Measurements from ENCODE around the gene MISP.

Gene MISP

GRCh38 chr19:801861-802497 lies 51.1 kb downstream of the MISP start:
- peak overlapping the region; percentile 94 for H3K4me3 ChIP-seq (ENCODE audit: low read depth, low read length)
- DNase-seq (ENCODE audit: low read depth), result no peak
- TF ChIP-seq, protein P1, sequence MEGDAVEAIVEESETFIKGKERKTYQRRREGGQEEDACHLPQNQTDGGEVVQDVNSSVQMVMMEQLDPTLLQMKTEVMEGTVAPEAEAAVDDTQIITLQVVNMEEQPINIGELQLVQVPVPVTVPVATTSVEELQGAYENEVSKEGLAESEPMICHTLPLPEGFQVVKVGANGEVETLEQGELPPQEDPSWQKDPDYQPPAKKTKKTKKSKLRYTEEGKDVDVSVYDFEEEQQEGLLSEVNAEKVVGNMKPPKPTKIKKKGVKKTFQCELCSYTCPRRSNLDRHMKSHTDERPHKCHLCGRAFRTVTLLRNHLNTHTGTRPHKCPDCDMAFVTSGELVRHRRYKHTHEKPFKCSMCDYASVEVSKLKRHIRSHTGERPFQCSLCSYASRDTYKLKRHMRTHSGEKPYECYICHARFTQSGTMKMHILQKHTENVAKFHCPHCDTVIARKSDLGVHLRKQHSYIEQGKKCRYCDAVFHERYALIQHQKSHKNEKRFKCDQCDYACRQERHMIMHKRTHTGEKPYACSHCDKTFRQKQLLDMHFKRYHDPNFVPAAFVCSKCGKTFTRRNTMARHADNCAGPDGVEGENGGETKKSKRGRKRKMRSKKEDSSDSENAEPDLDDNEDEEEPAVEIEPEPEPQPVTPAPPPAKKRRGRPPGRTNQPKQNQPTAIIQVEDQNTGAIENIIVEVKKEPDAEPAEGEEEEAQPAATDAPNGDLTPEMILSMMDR (IDR thresholded peaks at IDR 0.05; ENCODE audit: control insufficient read depth, extremely low read depth, insufficient read depth), result no peak

- H3K4me3 ChIP-seq (ENCODE audit: low read depth, low read length), result peak overlapping the region; percentile 94
- TF ChIP-seq, protein P1 (IDR thresholded peaks at IDR 0.05; ENCODE audit: control insufficient read depth, extremely low read depth, insufficient read depth), result no peak
- no peak for DNase-seq (ENCODE audit: low read depth)
These were observed 51.7 kb downstream of the MISP start for GRCh38 chr19:802498-803098.

DNA sequence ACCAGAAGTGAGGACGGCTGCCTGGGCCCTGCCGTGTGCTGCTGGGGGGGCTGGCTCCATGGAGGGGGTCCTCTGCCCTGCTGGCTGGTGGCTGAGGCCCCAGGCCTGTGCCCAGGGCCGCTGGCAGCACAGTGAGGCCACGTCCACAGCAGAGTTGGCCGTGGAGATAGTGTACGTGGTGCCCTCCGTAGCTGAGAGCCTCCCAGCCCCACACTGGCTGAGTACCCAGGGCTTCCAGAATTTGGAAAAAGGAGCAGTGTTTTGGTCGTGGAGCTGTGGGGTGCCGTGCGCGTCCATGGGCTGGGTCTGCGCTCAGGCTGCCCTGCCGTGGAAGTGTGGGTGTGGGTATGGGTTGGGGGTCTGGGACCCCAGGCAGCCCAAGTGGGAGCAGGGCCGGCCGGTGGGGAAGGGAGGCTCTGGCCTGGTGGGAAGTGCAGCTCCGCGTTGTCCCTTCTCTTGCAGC lies 52.2 kb downstream of the MISP start:
- no peak overlapping the region for H3K4me3 ChIP-seq (ENCODE audit: low read depth, low read length)
- no peak for DNase-seq (ENCODE audit: low read depth)
- TF ChIP-seq, protein P1 (IDR thresholded peaks at IDR 0.05; ENCODE audit: control insufficient read depth, extremely low read depth, insufficient read depth), result no peak

DNA sequence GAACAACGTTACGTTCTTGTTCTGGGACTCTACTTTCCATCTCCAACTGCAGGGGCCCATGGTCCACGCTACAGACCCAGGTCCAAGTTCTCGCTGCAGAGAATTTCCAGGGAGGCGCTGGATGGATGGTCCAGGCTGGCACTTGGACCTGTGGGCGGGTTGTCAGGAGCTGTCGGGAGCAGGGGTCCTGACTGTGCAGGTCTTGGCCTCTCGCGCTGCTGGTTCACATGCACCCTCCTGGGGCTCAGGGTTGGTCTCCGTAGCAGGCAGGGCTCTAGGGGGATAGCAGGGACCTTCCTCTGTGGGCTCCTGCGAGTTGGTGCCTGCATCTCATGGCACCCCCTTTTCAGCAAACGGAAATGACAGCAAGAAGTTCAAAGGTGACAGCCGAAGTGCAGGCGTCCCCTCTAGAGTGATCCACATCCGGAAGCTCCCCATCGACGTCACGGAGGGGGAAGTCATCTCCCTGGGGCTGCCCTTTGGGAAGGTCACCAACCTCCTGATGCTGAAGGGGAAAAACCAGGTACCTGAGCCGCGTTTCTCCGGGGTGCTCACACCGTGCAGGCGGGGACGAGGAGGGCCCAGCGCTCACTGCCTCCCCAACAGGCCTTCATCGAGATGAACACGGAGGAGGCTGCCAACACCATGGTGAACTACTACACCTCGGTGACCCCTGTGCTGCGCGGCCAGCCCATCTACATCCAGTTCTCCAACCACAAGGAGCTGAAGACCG lies 52.9 kb downstream of the MISP start:
- TF ChIP-seq, protein P1 (IDR thresholded peaks at IDR 0.05; ENCODE audit: control insufficient read depth, extremely low read depth, insufficient read depth), result no peak
- H3K4me3 ChIP-seq (ENCODE audit: low read depth, low read length), result no peak overlapping the region
- DNase-seq (ENCODE audit: low read depth), result no peak

DNA sequence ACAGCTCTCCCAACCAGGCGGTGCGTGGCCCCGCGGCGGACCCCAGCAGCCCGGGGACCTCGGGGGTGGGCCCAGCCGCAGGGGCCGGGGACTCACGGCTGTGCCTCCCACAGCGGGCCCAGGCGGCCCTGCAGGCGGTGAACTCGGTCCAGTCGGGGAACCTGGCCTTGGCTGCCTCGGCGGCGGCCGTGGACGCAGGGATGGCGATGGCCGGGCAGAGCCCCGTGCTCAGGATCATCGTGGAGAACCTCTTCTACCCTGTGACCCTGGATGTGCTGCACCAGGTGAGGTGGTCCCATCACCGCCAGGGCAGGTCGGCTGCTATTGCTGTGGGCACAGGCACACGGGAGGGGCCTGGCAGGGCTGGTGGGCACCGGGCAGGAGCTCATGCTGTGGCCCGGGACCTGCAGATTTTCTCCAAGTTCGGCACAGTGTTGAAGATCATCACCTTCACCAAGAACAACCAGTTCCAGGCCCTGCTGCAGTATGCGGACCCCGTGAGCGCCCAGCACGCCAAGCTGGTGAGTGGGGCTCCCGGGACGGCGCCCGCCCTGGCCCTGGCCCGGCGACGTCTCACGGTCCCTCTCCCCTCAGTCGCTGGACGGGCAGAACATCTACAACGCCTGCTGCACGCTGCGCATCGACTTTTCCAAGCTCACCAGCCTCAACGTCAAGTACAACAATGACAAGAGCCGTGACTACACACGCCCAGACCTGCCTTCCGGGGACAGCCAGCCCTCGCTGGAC lies 53.7 kb downstream of the MISP start:
- no peak for DNase-seq (ENCODE audit: low read depth)
- no peak overlapping the region for H3K4me3 ChIP-seq (ENCODE audit: low read depth, low read length)
- TF ChIP-seq, protein P1 (IDR thresholded peaks at IDR 0.05; ENCODE audit: control insufficient read depth, extremely low read depth, insufficient read depth), result no peak

DNA sequence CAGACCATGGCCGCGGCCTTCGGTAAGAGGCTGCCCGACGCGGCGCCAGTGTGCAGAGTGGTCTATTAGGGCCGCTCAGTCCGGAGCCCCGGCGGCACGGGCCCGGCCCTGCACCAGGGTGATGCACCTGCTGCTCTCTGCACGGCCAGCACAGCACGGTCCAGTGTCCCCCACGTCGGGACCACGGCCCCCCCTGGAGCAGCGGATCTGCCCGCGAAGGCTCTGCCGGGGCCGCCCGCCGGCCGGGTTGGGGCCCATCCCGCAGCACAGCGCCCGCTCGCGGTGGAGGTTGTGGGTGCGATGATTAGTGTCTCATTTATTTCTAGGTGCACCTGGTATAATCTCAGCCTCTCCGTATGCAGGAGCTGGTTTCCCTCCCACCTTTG lies 54.2 kb downstream of the MISP start:
- TF ChIP-seq, protein P1 (IDR thresholded peaks at IDR 0.05; ENCODE audit: control insufficient read depth, extremely low read depth, insufficient read depth), result no peak
- H3K4me3 ChIP-seq (ENCODE audit: low read depth, low read length), result no peak overlapping the region
- no peak for DNase-seq (ENCODE audit: low read depth)
